ENCODE data around the gene NFYC.

GRCh38 chr1:40722622-40723021 lies 31.1 kb downstream of the NFYC start:
- no peak for TF ChIP-seq EP300 (IDR thresholded peaks at IDR 0.05)
- TF ChIP-seq, protein P1, sequence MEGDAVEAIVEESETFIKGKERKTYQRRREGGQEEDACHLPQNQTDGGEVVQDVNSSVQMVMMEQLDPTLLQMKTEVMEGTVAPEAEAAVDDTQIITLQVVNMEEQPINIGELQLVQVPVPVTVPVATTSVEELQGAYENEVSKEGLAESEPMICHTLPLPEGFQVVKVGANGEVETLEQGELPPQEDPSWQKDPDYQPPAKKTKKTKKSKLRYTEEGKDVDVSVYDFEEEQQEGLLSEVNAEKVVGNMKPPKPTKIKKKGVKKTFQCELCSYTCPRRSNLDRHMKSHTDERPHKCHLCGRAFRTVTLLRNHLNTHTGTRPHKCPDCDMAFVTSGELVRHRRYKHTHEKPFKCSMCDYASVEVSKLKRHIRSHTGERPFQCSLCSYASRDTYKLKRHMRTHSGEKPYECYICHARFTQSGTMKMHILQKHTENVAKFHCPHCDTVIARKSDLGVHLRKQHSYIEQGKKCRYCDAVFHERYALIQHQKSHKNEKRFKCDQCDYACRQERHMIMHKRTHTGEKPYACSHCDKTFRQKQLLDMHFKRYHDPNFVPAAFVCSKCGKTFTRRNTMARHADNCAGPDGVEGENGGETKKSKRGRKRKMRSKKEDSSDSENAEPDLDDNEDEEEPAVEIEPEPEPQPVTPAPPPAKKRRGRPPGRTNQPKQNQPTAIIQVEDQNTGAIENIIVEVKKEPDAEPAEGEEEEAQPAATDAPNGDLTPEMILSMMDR (IDR thresholded peaks at IDR 0.05): no peak
- TF ChIP-seq POLR2AphosphoS5 (IDR thresholded peaks at IDR 0.05): no peak
